ENCODE results near the gene RNF148.

Gene RNF148

DNA sequence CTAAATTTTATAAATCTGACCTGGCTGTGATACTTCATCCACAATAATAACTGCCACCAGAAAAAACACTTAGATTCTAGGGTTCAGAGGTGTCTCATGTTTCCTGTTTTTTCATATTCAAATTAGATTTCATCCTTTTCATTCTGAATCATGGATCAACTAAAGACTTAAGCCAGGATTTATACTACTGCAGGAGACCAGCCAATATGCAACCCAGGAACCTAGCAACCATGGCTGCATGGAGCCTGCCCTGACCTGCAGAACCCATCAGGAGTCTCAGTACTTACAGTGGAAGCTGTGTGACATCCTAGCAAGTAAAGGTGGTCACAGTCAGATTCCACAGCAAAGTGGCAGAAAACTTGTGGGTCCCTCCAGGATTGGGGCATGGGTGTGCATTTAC is 40.5 kb upstream of the RNF148 start:
- H3K36me3 ChIP-seq (replicated peaks in 1 of 2; ENCODE audit: control insufficient read depth in 2 of 2, insufficient read depth in 2 of 2, low read length in 2 of 2), result no peaks in the 10 kb centered on the region

DNA sequence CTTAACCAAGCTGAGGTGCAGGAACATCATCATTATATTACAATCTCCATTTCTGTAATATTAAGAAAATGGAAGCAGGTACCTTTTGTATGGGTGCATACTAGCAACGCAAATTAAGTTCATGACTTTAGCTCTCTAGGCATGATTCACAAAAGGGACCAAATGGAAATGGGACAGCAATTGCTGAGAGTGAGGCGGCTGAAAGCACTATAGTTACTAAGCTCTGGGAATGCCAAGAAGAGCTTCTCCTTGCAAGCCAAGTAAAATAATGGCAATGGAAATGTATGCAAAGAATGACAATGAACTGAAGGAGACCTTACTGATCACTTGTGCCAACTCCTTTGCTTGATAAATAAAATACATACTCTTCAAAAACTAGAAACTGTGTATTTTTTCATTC is 36.2 kb upstream of the RNF148 start:
- no CpG with 5 or more reads among the region's 2 CpGs for WGBS, 2 donors (ENCODE audit: extremely low coverage in 2 of 2, insufficient read length in 2 of 2, insufficient replicate concordance in 1 of 2)

More for the DNA sequence above, 40.5 kb upstream of the RNF148 start:
- no peak overlapping the region for H4K91ac ChIP-seq (ENCODE audit: low read depth, low read length, poor library complexity)
- H3K9me3 ChIP-seq (replicated peaks in 1 of 2; ENCODE audit: control insufficient read depth in 2 of 2, insufficient read depth in 1 of 2, low read depth in 1 of 2, low read length in 2 of 2), result no peaks in the 10 kb centered on the region
- H4K8ac ChIP-seq (ENCODE audit: low read depth, low read length), result no peak overlapping the region
- no peaks in the 10 kb centered on the region for H3K79me1 ChIP-seq (ENCODE audit: low read depth, low read length)
- no peak overlapping the region for H2BK12ac ChIP-seq (ENCODE audit: low read length)
- no peak overlapping the region for H2AK5ac ChIP-seq (ENCODE audit: low read depth, low read length)
- H3K23ac ChIP-seq (ENCODE audit: low read depth, low read length, poor library complexity), result no peak overlapping the region
- no peak overlapping the region for H2BK5ac ChIP-seq (ENCODE audit: low read length)
- no peak overlapping the region for H3K9ac ChIP-seq (ENCODE audit: low read depth, low read length, poor library complexity)
- no peak overlapping the region for H2AFZ ChIP-seq (ENCODE audit: low read length)
- H3K4me2 ChIP-seq (ENCODE audit: insufficient read depth, low read length, poor library complexity, severe bottlenecking), result no peak overlapping the region
- H2BK15ac ChIP-seq (ENCODE audit: low read length), result no peak overlapping the region
- no peak overlapping the region for H3K14ac ChIP-seq (ENCODE audit: low read length)
- H3K18ac ChIP-seq (ENCODE audit: low read length), result no peak overlapping the region
- DNase-seq (ENCODE audit: low spot score), result no peak
- H3K27ac ChIP-seq (replicated peaks; ENCODE audit: low read length), result no peak overlapping the region
- peaks cover 5 to 10% of the 10 kb centered on the region in 2 donors for H3K4me1 ChIP-seq (ENCODE audit: control insufficient read depth in 2 of 2, insufficient read depth in 1 of 2, low read depth in 1 of 2, low read length in 2 of 2)
- H3K27me3 ChIP-seq (ENCODE audit: control insufficient read depth in 3 of 3, insufficient read depth in 3 of 3, low read depth in 1 of 3, low read length in 3 of 3), result no peaks in the 10 kb centered on the region
- no peak overlapping the region for H2BK120ac ChIP-seq (ENCODE audit: low read depth, low read length)
- no peak overlapping the region for H3K4me3 ChIP-seq (ENCODE audit: low read length in 2 of 2)
- no peak overlapping the region for H3K4ac ChIP-seq (ENCODE audit: low read length)

DNA sequence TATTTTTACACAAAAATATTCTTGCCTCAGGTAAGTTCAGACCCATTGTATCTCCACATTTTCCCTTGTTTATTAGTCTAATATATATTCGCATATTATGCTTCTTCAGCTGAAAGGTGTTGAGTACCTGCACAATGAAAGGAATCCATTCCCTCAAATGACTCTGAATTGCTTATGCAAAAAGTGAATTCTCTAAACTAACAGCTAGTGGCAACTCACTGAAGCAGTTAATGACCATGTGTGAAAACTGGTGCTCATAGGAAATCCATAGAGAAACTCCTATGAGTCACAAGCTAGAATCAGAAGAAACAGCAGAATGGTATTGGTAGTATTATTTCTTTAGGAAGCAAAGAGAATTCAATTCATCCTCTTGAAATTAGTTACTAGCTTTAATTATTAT is 33.5 kb upstream of the RNF148 start:
- Histone ChIP-seq H3K4me3 (ENCODE audit: low read length in 2 of 2) (no peak overlapping the region), H4K91ac (ENCODE audit: low read depth, low read length, poor library complexity) (no peak overlapping the region), H3K27me3 (ENCODE audit: control insufficient read depth in 3 of 3, insufficient read depth in 3 of 3, low read depth in 1 of 3, low read length in 3 of 3) (no peaks in the 10 kb centered on the region), H3K4ac (ENCODE audit: low read length) (no peak overlapping the region), H4K8ac (ENCODE audit: low read depth, low read length) (no peak overlapping the region), H2AK5ac (ENCODE audit: low read depth, low read length) (no peak overlapping the region), H2BK15ac (ENCODE audit: low read length) (no peak overlapping the region), H3K18ac (ENCODE audit: low read length) (no peak overlapping the region), H3K79me1 (ENCODE audit: low read depth, low read length) (no peaks in the 10 kb centered on the region), H2BK12ac (ENCODE audit: low read length) (no peak overlapping the region), H2BK5ac (ENCODE audit: low read length) (no peak overlapping the region), H2BK120ac (ENCODE audit: low read depth, low read length) (no peak overlapping the region), H3K4me2 (ENCODE audit: insufficient read depth, low read length, poor library complexity, severe bottlenecking) (no peak overlapping the region), H3K23ac (ENCODE audit: low read depth, low read length, poor library complexity) (no peak overlapping the region), H3K14ac (ENCODE audit: low read length) (no peak overlapping the region), H3K36me3 (replicated peaks in 1 of 2; ENCODE audit: control insufficient read depth in 2 of 2, insufficient read depth in 2 of 2, low read length in 2 of 2) (no peaks in the 10 kb centered on the region), H3K4me1 (ENCODE audit: control insufficient read depth in 2 of 2, insufficient read depth in 1 of 2, low read depth in 1 of 2, low read length in 2 of 2) (no peaks in the 10 kb centered on the region), H3K9me3 (replicated peaks in 1 of 2; ENCODE audit: control insufficient read depth in 2 of 2, insufficient read depth in 1 of 2, low read depth in 1 of 2, low read length in 2 of 2) (no peaks in the 10 kb centered on the region), H2AFZ (ENCODE audit: low read length) (no peak overlapping the region), H3K27ac (replicated peaks; ENCODE audit: low read length) (no peak overlapping the region), H3K9ac (ENCODE audit: low read depth, low read length, poor library complexity) (no peak overlapping the region)
- WGBS, 2 donors (ENCODE audit: extremely low coverage in 2 of 2, insufficient read length in 2 of 2, insufficient replicate concordance in 1 of 2), result no CpG with 5 or more reads among the region's 1 CpG
- no peak for DNase-seq (ENCODE audit: low spot score)

More for the DNA sequence above, 36.2 kb upstream of the RNF148 start:
- Histone ChIP-seq H2BK5ac (ENCODE audit: low read length) (no peak overlapping the region), H3K36me3 (replicated peaks in 1 of 2; ENCODE audit: control insufficient read depth in 2 of 2, insufficient read depth in 2 of 2, low read length in 2 of 2) (no peaks in the 10 kb centered on the region), H2AFZ (ENCODE audit: low read length) (no peak overlapping the region), H2BK15ac (ENCODE audit: low read length) (no peak overlapping the region), H3K4me1 (ENCODE audit: control insufficient read depth in 2 of 2, insufficient read depth in 1 of 2, low read depth in 1 of 2, low read length in 2 of 2) (peaks cover 3 to 5% of the 10 kb centered on the region in 2 donors), H3K4me2 (ENCODE audit: insufficient read depth, low read length, poor library complexity, severe bottlenecking) (no peak overlapping the region), H3K18ac (ENCODE audit: low read length) (no peak overlapping the region), H3K4me3 (ENCODE audit: low read length in 2 of 2) (no peak overlapping the region), H3K27me3 (ENCODE audit: control insufficient read depth in 3 of 3, insufficient read depth in 3 of 3, low read depth in 1 of 3, low read length in 3 of 3) (no peaks in the 10 kb centered on the region), H4K8ac (ENCODE audit: low read depth, low read length) (no peak overlapping the region), H3K14ac (ENCODE audit: low read length) (no peak overlapping the region), H3K23ac (ENCODE audit: low read depth, low read length, poor library complexity) (no peak overlapping the region), H2BK12ac (ENCODE audit: low read length) (no peak overlapping the region), H3K79me1 (ENCODE audit: low read depth, low read length) (no peaks in the 10 kb centered on the region), H2BK120ac (ENCODE audit: low read depth, low read length) (no peak overlapping the region), H3K9me3 (replicated peaks in 1 of 2; ENCODE audit: control insufficient read depth in 2 of 2, insufficient read depth in 1 of 2, low read depth in 1 of 2, low read length in 2 of 2) (no peaks in the 10 kb centered on the region), H3K9ac (ENCODE audit: low read depth, low read length, poor library complexity) (no peak overlapping the region), H3K27ac (replicated peaks; ENCODE audit: low read length) (no peak overlapping the region), H2AK5ac (ENCODE audit: low read depth, low read length) (no peak overlapping the region), H3K4ac (ENCODE audit: low read length) (no peak overlapping the region), H4K91ac (ENCODE audit: low read depth, low read length, poor library complexity) (no peak overlapping the region)
- no peak for DNase-seq (ENCODE audit: low spot score)

- no peak overlapping the region for H2BK5ac ChIP-seq (ENCODE audit: low read length)
- no CpG with 5 or more reads among the region's 1 CpG for WGBS, 2 donors (ENCODE audit: extremely low coverage in 2 of 2, insufficient read length in 2 of 2, insufficient replicate concordance in 1 of 2)
- H3K27me3 ChIP-seq (ENCODE audit: control insufficient read depth in 3 of 3, insufficient read depth in 3 of 3, low read depth in 1 of 3, low read length in 3 of 3), result no peaks in the 10 kb centered on the region
- no peak overlapping the region for H2BK120ac ChIP-seq (ENCODE audit: low read depth, low read length)
- H3K18ac ChIP-seq (ENCODE audit: low read length), result no peak overlapping the region
- H3K4me3 ChIP-seq (ENCODE audit: low read length in 2 of 2), result no peak overlapping the region
- no peak overlapping the region for H2AFZ ChIP-seq (ENCODE audit: low read length)
- no peak for DNase-seq (ENCODE audit: low spot score)
- H3K4me2 ChIP-seq (ENCODE audit: insufficient read depth, low read length, poor library complexity, severe bottlenecking), result no peak overlapping the region
- no peak overlapping the region for H3K27ac ChIP-seq (replicated peaks; ENCODE audit: low read length)
- H2AK5ac ChIP-seq (ENCODE audit: low read depth, low read length), result no peak overlapping the region
- H3K9ac ChIP-seq (ENCODE audit: low read depth, low read length, poor library complexity), result no peak overlapping the region
- H3K4me1 ChIP-seq (ENCODE audit: control insufficient read depth in 2 of 2, insufficient read depth in 1 of 2, low read depth in 1 of 2, low read length in 2 of 2), result no peaks in the 10 kb centered on the region
- H2BK15ac ChIP-seq (ENCODE audit: low read length), result no peak overlapping the region
- no peaks in the 10 kb centered on the region for H3K79me1 ChIP-seq (ENCODE audit: low read depth, low read length)
- H4K91ac ChIP-seq (ENCODE audit: low read depth, low read length, poor library complexity), result no peak overlapping the region
- no peak overlapping the region for H4K8ac ChIP-seq (ENCODE audit: low read depth, low read length)
- no peaks in the 10 kb centered on the region for H3K36me3 ChIP-seq (replicated peaks in 1 of 2; ENCODE audit: control insufficient read depth in 2 of 2, insufficient read depth in 2 of 2, low read length in 2 of 2)
- no peak overlapping the region for H3K4ac ChIP-seq (ENCODE audit: low read length)
- H3K14ac ChIP-seq (ENCODE audit: low read length), result no peak overlapping the region
- no peaks in the 10 kb centered on the region for H3K9me3 ChIP-seq (replicated peaks in 1 of 2; ENCODE audit: control insufficient read depth in 2 of 2, insufficient read depth in 1 of 2, low read depth in 1 of 2, low read length in 2 of 2)
- H2BK12ac ChIP-seq (ENCODE audit: low read length), result no peak overlapping the region
- no peak overlapping the region for H3K23ac ChIP-seq (ENCODE audit: low read depth, low read length, poor library complexity)
Measured at GRCh38 chr7:122727759-122728158, 25.0 kb upstream of the RNF148 start.

Data from neuronal stem cell (in vitro differentiated cells).